HG03139 (cell line): ENCODE data around the gene KDM4C.
"Not testable (repeated sequence)": the region's sequence is repeated elsewhere in the genome, so short reads cannot be mapped to it uniquely, and the experiment has no call there.

ENCODE experiments used
- ATAC-seq: cut with Tn5 transposase; IDR thresholded peaks from one replicate; pipeline ENCODE4 v1.9.1; 2021; ENCODE audit not compliant: unreplicated experiment

Gene KDM4C

GRCh38 chr9:6927838-6928237, 170.1 kb downstream of the KDM4C start:
- no peak for ATAC-seq

- no peak for ATAC-seq
Observed at GRCh38 chr9:6928863-6929262, 171.1 kb downstream of the KDM4C start.

GRCh38 chr9:6929441-6930215, 171.9 kb downstream of the KDM4C start:
- no peak for ATAC-seq

DNA sequence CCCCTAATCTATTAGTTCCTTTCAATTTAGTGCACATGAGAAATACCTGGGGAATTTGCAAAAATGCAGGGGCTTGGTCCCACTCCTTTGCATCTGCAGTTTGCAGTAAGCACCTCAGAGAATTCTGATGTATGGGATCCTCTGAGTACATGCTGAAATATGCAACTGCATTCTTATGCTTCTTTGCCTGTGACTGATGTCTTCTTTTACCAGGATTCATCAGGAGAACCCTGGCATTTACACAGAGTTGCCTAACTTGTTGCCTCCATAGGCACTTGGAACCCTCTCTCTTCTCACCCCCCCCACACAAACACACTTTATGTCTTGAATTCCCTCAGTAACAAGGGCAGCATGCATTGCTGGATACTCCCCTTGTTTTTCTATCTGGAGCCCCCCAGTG, 173.1 kb downstream of the KDM4C start:
- no peak for ATAC-seq

- no peak for ATAC-seq
Observed at GRCh38 chr9:6931913-6932312, 174.1 kb downstream of the KDM4C start.

GRCh38 chr9:6936103-6936502, 178.3 kb downstream of the KDM4C start:
- no peak for ATAC-seq

GRCh38 chr9:6937209-6937608, 179.4 kb downstream of the KDM4C start:
- ATAC-seq = no peak

- no peak for ATAC-seq
Observed at GRCh38 chr9:6938447-6938846, 180.7 kb downstream of the KDM4C start.

- ATAC-seq = no peak
Observed at GRCh38 chr9:6938873-6939272, 181.1 kb downstream of the KDM4C start.

- ATAC-seq = no peak
Observed at GRCh38 chr9:6941501-6941900, 183.7 kb downstream of the KDM4C start.

GRCh38 chr9:6942406-6942805, 184.6 kb downstream of the KDM4C start:
- ATAC-seq = no peak

- no peak for ATAC-seq
Observed at GRCh38 chr9:6943293-6943692, 185.5 kb downstream of the KDM4C start.

DNA sequence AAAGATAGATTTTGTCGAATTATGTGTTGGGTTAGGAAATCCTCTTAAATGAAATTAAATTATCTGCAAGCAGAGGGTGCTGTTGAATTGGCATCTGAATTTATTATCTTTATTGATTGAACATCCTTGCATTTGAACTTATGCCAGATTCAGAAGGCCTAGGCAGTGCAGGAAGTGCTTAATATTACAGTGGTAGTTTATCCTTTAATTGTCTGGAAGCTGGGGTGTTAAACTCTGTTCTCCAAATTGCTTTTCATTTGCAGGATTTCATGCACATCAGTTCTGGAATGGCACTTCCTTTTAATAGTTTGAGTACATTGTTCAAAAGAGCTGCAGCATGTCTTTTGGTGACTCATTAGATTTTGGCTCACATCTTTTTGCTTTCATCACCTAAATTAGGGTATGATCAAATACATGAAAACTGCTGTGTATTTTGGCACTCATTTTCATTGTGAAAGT, 186.3 kb downstream of the KDM4C start:
- no peak for ATAC-seq

GRCh38 chr9:6944896-6945295, 187.1 kb downstream of the KDM4C start:
- ATAC-seq = no peak

GRCh38 chr9:6945816-6946215, 188.0 kb downstream of the KDM4C start:
- ATAC-seq = no peak

- ATAC-seq = no peak
Observed at GRCh38 chr9:6946583-6947166, 188.9 kb downstream of the KDM4C start.

DNA sequence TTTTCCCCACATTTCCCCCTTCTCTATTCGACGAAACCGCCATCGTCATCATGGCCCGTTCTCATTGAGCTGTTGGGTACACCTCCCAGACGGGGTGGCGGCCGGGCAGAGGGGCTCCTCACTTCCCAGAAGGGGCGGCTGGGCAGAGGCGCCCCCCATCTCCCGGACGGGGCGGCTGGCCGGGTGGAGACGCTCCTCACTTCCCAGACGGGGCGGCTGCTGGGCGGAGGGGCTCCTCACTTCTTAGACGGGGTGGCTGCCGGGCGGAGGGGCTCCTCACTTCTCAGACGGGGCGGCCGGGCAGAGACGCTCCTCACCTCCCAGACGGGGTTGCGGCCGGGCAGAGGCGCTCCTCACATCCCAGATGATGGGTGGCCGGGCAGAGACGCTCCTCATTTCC, 191.1 kb downstream of the KDM4C start:
- not testable (repeated sequence) for ATAC-seq

GRCh38 chr9:6955251-6955921, 197.6 kb downstream of the KDM4C start:
- ATAC-seq = no peak

- ATAC-seq = no peak
Observed at GRCh38 chr9:6956879-6957278, 199.1 kb downstream of the KDM4C start.

DNA sequence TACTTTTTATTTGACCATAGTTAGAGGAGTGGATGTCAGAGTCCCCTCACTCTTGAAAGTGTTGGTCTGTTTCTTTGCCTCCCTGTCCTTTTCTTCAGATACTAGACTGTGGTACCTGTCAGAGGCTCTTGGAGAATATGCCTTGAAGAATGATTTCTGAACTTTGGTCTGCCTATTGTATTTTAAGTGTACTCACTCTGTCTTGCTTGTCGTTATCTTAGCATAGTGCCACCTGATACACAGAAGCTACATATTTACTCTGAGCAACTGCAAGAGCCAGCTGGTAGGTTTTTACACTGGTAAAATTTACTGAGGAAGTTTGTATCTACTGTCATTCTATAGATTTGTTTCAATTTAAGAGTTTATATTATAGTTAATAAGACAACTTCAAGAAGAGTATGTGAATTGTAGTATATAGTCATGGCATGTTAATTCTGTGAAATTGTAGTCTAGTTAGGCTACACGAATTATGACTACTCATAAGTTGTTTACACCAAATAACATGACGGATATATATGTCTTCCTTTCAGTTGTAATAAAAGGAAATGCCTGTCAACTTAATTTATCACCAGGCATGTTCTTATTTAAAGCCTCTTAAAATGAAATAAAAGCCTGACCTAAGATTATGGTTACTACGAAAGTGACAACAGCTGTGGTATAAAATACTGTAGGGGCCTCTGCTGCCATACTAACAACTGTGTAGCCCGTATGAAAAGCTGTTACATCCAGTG, 201.7 kb downstream of the KDM4C start:
- ATAC-seq = no peak

GRCh38 chr9:6960777-6961176, 203.0 kb downstream of the KDM4C start:
- ATAC-seq = peak; percentile 68
